Measurements from ENCODE around the gene SFTPB.

DNA sequence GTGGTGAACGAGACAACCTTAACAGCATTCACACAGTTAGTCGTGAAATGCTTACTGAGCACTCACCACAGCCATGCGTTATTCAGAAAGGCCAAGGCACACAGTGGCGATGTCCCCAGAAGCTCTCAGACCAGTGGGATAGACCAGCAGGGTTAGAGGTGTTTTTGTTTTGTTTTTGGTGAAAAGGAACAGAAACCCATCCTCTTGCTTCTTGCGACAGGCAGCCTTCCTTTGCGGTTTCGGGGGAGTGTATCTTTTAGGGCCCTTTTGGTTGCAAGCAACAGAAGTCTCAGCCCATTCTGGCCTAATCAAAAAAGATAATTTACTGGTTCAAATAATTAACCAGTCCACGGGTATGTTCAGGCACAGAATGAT lies 30.9 kb upstream of the SFTPB start:
- TF ChIP-seq, protein P1, sequence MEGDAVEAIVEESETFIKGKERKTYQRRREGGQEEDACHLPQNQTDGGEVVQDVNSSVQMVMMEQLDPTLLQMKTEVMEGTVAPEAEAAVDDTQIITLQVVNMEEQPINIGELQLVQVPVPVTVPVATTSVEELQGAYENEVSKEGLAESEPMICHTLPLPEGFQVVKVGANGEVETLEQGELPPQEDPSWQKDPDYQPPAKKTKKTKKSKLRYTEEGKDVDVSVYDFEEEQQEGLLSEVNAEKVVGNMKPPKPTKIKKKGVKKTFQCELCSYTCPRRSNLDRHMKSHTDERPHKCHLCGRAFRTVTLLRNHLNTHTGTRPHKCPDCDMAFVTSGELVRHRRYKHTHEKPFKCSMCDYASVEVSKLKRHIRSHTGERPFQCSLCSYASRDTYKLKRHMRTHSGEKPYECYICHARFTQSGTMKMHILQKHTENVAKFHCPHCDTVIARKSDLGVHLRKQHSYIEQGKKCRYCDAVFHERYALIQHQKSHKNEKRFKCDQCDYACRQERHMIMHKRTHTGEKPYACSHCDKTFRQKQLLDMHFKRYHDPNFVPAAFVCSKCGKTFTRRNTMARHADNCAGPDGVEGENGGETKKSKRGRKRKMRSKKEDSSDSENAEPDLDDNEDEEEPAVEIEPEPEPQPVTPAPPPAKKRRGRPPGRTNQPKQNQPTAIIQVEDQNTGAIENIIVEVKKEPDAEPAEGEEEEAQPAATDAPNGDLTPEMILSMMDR (IDR thresholded peaks at IDR 0.05) = no peak
- no peak for TF ChIP-seq POLR2A (IDR thresholded peaks at IDR 0.05)
